ENCODE data around the gene C19orf53. TPM values are rescaled to one million over a fixed set of nuclear protein-coding genes. Genes with fewer than 3 reads are reported as not detected.

The C19orf53 gene
- total and polyA plus RNA-seq, 2 experiments from 2014 or later = 104 to 401 TPM

GRCh38 chr19:13729859-13730258 is 44.4 kb upstream of the C19orf53 start:
- Mint-ChIP-seq H3K4me3 (no peak overlapping the region), H3K4me1 (peaks cover 12% of the 10 kb centered on the region), H3K36me3 (ENCODE audit: low read depth) (no peaks in the 10 kb centered on the region), H3K27ac (no peak overlapping the region), H3K27me3 (ENCODE audit: insufficient read depth, low read depth, poor library complexity) (peaks cover 3% of the 10 kb centered on the region), H3K9me3 (no peaks in the 10 kb centered on the region)
- ATAC-seq (no peak), DNase-seq (ENCODE audit: low spot score) (no peak)
- Histone ChIP-seq H3K79me2 (replicated peaks; ENCODE audit: insufficient read depth) (no peaks in the 10 kb centered on the region), H3K4me3 (no peak overlapping the region), H3K4me2 (no peak overlapping the region), H3K36me3 (ENCODE audit: insufficient read depth) (no peaks in the 10 kb centered on the region), H4K20me1 (replicated peaks; ENCODE audit: insufficient read depth) (no peaks in the 10 kb centered on the region), H3K9me2 (ENCODE audit: insufficient read depth) (no peaks in the 10 kb centered on the region), H3K4me1 (ENCODE audit: insufficient read depth) (peaks cover 14% of the 10 kb centered on the region; the same call in 1 of the 2 replicates), H3K27ac (ENCODE audit: low read depth) (no peak overlapping the region), H3F3A (replicated peaks; ENCODE audit: low read depth) (peaks cover 10% of the 10 kb centered on the region; the same call in 1 of the 2 replicates), H3K27me3 (ENCODE audit: insufficient read depth) (no peaks in the 10 kb centered on the region), H2AFZ (peak overlapping the region; percentile 83)
- no peak for TF ChIP-seq STAT1 (IDR thresholded peaks at IDR 0.05; ENCODE audit: unreplicated experiment)
- no peak for TF ChIP-seq EZH2 (IDR thresholded peaks at IDR 0.05; ENCODE audit: low read depth, unreplicated experiment)
- TF ChIP-seq EZH2phosphoT487 (IDR thresholded peaks at IDR 0.05; ENCODE audit: unreplicated experiment) = no peak
- no peak for TF ChIP-seq POLR2AphosphoS5 (IDR thresholded peaks at IDR 0.05; ENCODE audit: low read depth)
- no peak for TF ChIP-seq CREB1 (CRISPR knock-in tag; IDR thresholded peaks at IDR 0.05; ENCODE audit: low read depth)
- TF ChIP-seq REST (IDR thresholded peaks at IDR 0.05; ENCODE audit: unreplicated experiment) = no peak
- TF ChIP-seq ZNF331 (CRISPR knock-in tag; IDR thresholded peaks at IDR 0.05; ENCODE audit: low read depth) = no peak
- TF ChIP-seq CTCF (conservative IDR thresholded peaks at IDR 0.05; ENCODE audit: low read depth in 2 of 2) = no peak
- TF ChIP-seq ZNF462 (CRISPR knock-in tag; IDR thresholded peaks at IDR 0.05) = no peak
- no peak for TF ChIP-seq ZNF114 (CRISPR knock-in tag; IDR thresholded peaks at IDR 0.05)
- TF ChIP-seq ETS1 (IDR thresholded peaks at IDR 0.05) = no peak
- TF ChIP-seq JUNB (IDR thresholded peaks at IDR 0.05; ENCODE audit: unreplicated experiment) = no peak
- no peak for TF ChIP-seq NANOG (IDR thresholded peaks at IDR 0.05; ENCODE audit: borderline replicate concordance)

All from GM23338 (cell line).